Measurements from ENCODE around the gene TNFSF15.

DNA sequence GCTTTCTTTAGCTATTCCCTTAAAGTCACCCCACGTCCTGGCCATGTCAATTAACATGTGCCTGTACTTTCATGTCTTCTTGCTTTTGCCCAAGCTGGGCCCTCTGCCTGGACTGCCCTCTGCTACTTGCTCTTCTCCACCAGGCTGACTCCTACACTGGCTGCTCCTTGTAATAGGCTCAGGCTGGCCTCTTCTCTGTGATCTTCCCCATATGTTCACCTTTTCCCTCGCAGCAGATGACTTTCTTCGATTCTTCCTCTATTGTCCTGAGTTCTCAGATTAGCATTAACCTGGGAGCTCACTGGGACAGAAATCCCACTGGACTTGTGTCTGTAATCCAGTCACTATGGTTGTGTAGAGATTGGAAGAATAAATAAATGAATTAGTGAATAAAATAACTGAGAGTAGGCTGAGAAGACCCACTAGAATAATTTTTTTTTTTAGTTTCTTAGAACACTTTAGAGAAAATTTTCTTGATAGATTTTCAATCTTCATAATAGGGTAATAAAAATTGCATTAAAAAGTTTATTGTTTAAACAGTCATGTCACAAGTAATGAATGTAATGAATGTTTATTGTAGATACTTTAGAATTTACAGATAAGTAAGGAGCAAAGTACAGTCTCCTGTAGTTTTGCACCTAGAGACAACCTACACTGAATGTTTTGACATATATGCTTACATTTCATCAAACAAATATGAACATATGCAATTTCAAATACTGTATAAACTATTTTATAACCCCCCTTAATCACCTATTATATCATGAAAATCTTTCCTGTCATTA is 47.4 kb upstream of the TNFSF15 start:
- TF ChIP-seq, protein P1, sequence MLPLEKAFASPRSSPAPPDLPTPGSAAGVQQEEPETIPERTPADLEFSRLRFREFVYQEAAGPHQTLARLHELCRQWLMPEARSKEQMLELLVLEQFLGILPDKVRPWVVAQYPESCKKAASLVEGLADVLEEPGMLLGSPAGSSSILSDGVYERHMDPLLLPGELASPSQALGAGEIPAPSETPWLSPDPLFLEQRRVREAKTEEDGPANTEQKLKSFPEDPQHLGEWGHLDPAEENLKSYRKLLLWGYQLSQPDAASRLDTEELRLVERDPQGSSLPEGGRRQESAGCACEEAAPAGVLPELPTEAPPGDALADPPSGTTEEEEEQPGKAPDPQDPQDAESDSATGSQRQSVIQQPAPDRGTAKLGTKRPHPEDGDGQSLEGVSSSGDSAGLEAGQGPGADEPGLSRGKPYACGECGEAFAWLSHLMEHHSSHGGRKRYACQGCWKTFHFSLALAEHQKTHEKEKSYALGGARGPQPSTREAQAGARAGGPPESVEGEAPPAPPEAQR (tag by site-specific recombination; IDR thresholded peaks at IDR 0.05): no peak
- TF ChIP-seq ZNF621 (tag by site-specific recombination; IDR thresholded peaks at IDR 0.05) (no peak), ZNF274 (IDR thresholded peaks at IDR 0.05; ENCODE audit: low read length) (no peak), ZNF274 (tag by site-specific recombination; IDR thresholded peaks at IDR 0.05; ENCODE audit: borderline replicate concordance) (no peak), ZBTB7A (tag by site-specific recombination; IDR thresholded peaks at IDR 0.05; ENCODE audit: low read depth) (no peak), KLF8 (tag by site-specific recombination; IDR thresholded peaks at IDR 0.05) (no peak)
- TF ChIP-seq, protein P2, sequence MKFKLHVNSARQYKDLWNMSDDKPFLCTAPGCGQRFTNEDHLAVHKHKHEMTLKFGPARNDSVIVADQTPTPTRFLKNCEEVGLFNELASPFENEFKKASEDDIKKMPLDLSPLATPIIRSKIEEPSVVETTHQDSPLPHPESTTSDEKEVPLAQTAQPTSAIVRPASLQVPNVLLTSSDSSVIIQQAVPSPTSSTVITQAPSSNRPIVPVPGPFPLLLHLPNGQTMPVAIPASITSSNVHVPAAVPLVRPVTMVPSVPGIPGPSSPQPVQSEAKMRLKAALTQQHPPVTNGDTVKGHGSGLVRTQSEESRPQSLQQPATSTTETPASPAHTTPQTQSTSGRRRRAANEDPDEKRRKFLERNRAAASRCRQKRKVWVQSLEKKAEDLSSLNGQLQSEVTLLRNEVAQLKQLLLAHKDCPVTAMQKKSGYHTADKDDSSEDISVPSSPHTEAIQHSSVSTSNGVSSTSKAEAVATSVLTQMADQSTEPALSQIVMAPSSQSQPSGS (tag by site-specific recombination; IDR thresholded peaks at IDR 0.05; ENCODE audit: low read depth): no peak
